ENCODE measurements around the gene KLHL11.
"Not testable (repeated sequence)": the region's sequence is repeated elsewhere in the genome, so short reads cannot be mapped to it uniquely, and the experiment has no call there.

The KLHL11 gene

GRCh38 chr17:41888332-41888965, 23.2 kb upstream of the KLHL11 start:
- DNase-seq = no peak

GRCh38 chr17:41885733-41886132, 20.5 kb upstream of the KLHL11 start:
- DNase-seq = peak; percentile 29

- DNase-seq = no peak
Measured at GRCh38 chr17:41882756-41883155, 17.5 kb upstream of the KLHL11 start.

GRCh38 chr17:41880130-41880529, 14.9 kb upstream of the KLHL11 start:
- no peak for DNase-seq

- DNase-seq = not testable (repeated sequence)
Measured at GRCh38 chr17:41874293-41874670, 9.1 kb upstream of the KLHL11 start.

- no peak for DNase-seq
Measured at GRCh38 chr17:41873559-41874292, 8.5 kb upstream of the KLHL11 start.

GRCh38 chr17:41871789-41872188, 6.6 kb upstream of the KLHL11 start:
- DNase-seq = no peak

GRCh38 chr17:41870627-41871026, 5.4 kb upstream of the KLHL11 start:
- DNase-seq = no peak

- DNase-seq = no peak
Measured at GRCh38 chr17:41870097-41870496, 4.9 kb upstream of the KLHL11 start.

GRCh38 chr17:41869426-41869825, 4.2 kb upstream of the KLHL11 start:
- DNase-seq = no peak

- DNase-seq = no peak
Measured at GRCh38 chr17:41868568-41868967, 3.3 kb upstream of the KLHL11 start.

- no peak for DNase-seq
Measured at GRCh38 chr17:41865596-41865893, 322 bp upstream of the KLHL11 start.

GRCh38 chr17:41864498-41864835, 756 bp downstream of the KLHL11 start:
- no peak for DNase-seq

GRCh38 chr17:41863074-41863848, 2.0 kb downstream of the KLHL11 start:
- DNase-seq = no peak

- no peak for DNase-seq
Measured at GRCh38 chr17:41860254-41860931, 4.8 kb downstream of the KLHL11 start.

- DNase-seq = not testable (repeated sequence)
Measured at GRCh38 chr17:41851382-41851781, 13.8 kb downstream of the KLHL11 start.

GRCh38 chr17:41849251-41849990, 15.8 kb downstream of the KLHL11 start:
- DNase-seq = no peak

- DNase-seq = no peak
Measured at GRCh38 chr17:41848788-41849187, 16.4 kb downstream of the KLHL11 start.

GRCh38 chr17:41844971-41845370, 20.3 kb downstream of the KLHL11 start:
- DNase-seq = no peak

GRCh38 chr17:41840781-41841180, 24.4 kb downstream of the KLHL11 start:
- not testable (repeated sequence) for DNase-seq

- not testable (repeated sequence) for DNase-seq
Measured at GRCh38 chr17:41839448-41839847, 25.8 kb downstream of the KLHL11 start.

- DNase-seq = peak; percentile 7
Measured at GRCh38 chr17:41837761-41838538, 27.3 kb downstream of the KLHL11 start, which contains the start of gene KLHL10. TSS of gene KLHL10 (plus strand) at chr17:41837825. CDS start at chr17:41837933, 108 bp downstream.

All from hematopoietic multipotent progenitor cell treated with erythropoietin and hydrocortisone succinate and interleukin-3 and kit ligand, for 4 days (in vitro differentiated cells).